ENCODE measurements around the gene STIMATE.

GRCh38 chr3:52879090-52879489 lies 18.3 kb downstream of the STIMATE start:
- TF ChIP-seq CTCF (IDR thresholded peaks at IDR 0.05): no peak
- TF ChIP-seq POLR2A (IDR thresholded peaks at IDR 0.05): no peak
